NCI-H146 treated with DMSO at 0.1 percent for 48 hours (cell line): ENCODE measurements around the gene RTL9.
"Not testable (repeated sequence)": the region's sequence is repeated elsewhere in the genome, so short reads cannot be mapped to it uniquely, and the experiment has no call there.

Experiments used
- DNase-seq: peaks from one replicate; lab custom pipeline; 2025; ENCODE audit not compliant: unreplicated experiment; lab: John Stamatoyannopoulos, UW

RTL9 gene

DNA sequence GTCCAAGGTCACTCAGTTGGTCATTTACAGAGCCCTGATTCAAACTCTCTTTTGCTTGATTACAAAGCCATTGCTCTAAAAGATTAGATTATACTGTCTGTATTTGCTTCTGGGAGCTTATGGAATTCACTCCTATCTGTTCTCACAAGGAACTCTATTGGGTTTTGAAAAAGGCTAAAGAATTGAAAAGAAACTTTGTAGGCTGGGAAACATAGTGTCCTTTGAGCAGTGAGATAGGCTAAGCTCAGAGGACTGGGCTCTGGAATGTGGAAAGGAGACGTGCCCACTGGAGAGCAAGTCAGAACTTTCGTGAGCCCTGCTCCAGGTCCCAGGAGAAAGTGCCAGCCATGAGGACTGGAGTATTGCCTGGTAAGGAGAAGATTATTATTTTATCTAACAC lies at the start of gene RTL9:
RTL9 (plus strand) TSS at position 301 of the 400 bp plus-strand sequence. CDS start 91,770 bp downstream, outside the sequence.
- DNase-seq: no peak

DNA sequence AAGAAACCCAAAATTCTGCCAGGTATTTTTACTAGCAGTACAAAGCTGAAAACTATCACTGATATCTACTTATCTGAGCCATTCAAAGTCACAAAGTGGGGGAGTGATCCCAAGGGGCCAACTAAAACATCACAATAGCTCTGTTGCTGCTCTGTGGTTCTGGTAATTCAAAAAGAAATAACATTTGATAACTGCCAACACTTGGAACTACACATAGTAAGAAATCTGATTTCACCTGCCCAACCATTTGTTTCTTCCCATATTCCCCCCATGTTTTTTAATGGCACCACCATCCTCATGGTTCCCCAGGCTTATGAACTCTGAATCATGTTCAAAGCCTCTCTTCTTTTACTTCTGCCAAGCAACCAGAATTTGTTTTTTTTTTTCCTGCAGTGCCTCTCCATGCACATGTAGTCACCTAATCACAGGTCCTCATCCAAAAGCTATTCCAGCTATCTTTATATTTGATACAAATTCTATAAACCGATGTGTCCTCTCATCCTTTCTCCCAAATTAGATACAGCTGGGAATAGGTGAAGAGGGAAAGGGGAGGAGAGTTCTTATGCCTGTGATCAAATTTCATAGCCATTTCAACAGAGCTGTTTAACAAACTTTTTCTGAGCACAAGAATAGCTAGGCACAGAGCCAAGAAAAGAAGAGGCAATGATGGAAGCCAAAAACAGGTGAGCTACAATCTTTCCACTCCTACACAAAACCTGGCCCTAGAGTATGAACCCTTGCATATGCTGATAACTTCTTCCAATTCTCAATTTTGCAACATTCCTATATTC lies 48.5 kb upstream of the RTL9 start:
- DNase-seq: no peak

GRCh38 chrX:110310896-110311295 lies 47.8 kb upstream of the RTL9 start:
- DNase-seq: no peak

DNA sequence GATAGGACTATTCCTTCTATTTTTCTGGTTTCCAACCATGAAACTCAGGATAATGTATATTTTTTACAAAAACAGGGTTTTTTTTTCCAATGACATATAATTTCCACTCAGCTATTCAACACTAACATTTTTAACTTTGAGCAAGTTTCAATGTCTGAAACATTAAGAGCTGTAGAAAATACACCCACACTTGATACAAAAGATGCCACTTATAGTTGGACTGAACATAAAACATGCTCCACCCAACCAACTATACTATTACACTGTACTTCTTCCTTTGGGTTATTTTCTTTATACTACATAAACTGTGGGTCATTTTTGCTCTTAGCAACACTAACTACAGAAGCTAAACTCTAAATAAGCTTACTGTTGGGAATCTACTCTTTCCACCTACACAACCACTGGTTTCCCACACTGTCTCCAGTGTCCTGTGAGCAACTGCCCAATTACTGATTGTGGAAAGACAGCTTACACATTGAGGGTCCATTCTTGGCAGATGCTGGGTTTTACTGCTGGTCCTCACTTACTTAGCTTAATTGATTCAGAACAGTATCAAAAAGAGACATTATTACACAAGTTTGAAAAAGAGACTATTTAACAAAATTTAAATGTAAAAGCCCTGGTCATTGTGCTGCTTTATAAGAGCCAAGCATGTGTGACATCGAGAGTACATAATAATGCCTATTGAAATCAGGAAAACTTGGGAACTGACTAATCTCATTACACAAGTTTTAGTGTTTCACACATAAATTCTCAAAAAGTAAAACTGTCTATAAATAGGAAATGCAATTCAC lies 47.0 kb upstream of the RTL9 start:
- no peak for DNase-seq

- no peak for DNase-seq
These were observed 43.1 kb upstream of the RTL9 start for GRCh38 chrX:110315551-110315950.

DNA sequence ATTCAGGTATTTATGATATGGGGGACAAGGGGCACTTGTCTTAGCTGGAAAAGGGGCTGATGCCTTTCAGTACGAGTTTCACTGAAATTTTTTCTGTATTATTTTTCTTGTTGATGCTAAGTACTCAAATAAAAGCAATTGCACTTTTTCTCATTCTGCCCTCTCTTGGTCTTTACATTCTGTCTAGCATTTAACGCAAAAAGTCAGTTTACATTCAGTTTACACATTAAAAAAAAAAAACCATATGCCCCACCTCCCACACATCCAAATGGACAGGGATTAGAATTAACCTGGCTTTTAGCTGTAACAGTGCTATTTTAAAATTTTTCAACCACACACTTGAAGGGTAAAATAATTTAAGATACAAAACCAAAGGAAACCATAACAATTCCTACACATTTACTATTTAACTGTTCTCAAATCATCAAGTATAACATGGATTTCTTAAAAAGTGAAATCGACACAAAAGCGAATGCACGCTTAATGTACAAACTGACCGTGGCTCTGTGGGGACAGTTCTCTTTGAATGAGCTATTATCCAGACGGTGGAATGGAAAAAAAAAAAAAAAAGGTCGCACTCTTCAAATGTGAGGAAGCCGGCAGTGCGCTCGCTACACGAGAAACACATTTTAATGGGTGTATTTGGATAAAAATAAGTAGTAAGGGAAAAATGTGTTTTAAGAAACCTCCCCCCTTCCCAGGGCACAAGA lies 42.1 kb upstream of the RTL9 start:
- DNase-seq: no peak

- DNase-seq: no peak
These were observed 41.4 kb upstream of the RTL9 start for GRCh38 chrX:110317061-110317819.

DNA sequence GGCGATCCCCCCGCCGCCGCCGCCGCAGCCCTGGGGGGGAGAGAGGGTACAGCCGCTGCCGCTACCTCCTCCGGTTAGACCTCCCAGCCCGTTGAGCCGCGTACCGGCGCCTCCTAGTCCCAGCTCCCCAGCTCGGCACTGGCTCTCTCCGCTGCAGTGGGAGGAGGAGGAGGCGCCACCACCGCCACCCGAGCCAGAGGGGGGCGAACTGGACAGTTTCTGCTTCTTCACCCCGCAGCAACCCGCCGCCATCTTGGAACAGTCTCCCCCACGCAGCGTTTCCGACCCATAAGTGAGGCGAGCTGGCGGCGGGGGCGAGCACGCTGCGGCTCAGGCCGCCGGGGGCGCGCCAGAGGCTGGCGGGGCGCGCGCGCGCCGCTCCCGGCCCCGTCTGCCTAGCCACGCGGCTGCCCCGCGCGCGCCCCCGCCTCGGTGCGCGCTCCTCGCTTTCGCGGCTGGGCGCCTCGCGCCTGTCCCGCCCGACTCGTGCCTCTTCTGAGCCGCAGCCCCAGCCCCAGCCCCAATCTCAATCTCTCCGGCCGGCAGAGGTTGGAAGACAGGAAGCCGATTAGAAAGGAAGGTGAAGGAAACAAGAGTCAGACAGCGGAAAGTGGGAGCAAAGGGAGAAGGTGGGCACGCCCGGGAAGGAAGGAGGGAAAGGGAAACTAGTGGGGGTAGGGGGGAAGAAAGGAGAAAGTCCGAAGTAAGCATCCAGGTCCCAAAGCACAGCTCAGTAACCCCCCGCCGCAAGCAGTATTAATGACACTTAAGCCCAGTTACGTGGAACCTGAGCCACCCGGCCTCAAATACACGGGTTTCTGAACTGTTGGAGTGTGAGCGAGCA lies 40.6 kb upstream of the RTL9 start, which contains the start of gene AMMECR1:
AMMECR1 (minus strand) TSS at position 266 of the 844 bp plus-strand sequence; CDS start at position 252, 14 bp downstream.
- DNase-seq: peak; percentile 49

GRCh38 chrX:110318664-110318968 lies 40.0 kb upstream of the RTL9 start:
- DNase-seq: peak; percentile 35

DNA sequence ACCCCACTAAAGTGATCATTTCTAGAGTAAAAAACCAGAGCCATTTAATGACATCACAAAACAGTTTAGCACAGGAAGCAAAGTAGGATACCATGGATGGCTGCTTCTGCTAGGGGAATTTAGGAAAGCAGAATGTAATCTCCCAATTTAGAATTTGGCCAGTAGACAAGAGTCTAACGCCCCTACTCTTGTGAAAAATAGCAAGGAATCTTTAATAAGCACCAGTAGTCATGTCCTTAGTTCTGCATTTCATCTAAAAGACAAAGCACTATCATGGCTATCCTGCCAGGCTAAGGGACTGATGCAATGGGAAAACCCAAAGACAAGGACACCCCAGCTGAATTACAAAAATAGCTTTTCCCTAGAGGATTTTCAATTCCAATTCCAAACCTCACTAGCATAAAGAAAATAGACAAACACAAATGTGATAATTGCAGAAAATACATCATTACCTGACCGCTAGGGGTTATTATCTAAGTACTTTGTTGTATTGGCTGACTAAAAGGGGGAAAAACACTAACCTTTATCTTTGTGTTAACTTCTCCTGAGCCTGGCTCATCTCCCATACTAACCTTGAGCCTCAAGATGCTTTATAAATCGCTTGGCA lies 38.2 kb upstream of the RTL9 start:
- no peak for DNase-seq

DNA sequence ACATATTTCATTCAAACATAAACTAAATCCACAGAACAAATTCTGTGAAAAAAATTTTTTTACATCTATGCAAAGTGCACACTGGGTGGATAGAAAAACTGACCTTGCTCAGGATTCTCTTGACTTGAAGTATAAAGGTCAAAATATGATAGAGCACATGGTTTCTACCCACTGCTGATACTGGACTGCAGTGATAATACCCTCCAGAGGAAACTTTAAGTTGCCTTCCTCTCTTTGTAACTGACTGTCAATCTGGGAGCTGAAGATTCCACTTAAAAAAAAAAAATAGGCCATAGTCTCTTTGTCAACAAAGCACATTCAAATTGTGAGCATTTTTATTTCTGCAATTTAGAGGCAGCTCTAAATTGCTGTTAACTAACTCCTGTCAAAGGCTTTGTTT lies 37.6 kb upstream of the RTL9 start:
- no peak for DNase-seq

DNA sequence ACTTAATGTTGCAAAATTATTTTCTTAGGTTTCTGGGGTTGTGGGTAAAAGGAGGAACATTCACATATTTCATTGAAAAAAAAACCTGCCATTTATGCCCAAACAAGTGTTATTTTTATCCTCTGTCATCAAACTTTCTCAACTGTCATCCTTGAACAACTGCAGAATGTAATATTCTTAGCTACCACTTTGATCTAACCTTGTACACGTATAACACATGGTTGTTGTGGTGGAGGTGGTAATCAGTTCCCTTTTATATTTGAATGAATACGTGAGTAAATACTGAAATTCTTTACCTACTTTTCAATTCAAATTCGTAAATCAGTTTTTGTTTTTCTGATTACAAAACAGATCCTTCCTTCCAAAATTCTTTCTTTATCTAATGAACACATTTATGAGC lies 37.0 kb upstream of the RTL9 start:
- DNase-seq: no peak

- DNase-seq: no peak
These were observed 36.0 kb upstream of the RTL9 start for GRCh38 chrX:110322603-110323002.

DNA sequence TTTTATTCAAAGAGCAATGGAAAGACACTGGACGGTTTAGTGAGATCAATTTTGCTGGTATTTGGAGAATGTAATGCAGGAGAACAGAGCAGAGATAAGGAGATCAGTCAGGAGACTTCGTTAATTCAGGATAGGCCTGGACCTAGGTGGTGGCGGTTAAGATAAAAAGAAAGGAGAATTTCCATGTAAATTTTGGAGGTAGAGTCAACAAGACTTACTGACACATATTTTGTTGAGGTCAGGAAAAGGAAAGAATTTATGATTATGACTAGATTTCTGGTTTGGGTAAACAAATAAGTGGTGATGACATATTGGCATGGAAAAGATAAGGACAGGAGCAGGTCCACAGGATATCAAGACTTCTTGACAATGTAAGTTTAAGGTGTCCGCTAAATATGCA lies 31.9 kb upstream of the RTL9 start:
- no peak for DNase-seq

DNA sequence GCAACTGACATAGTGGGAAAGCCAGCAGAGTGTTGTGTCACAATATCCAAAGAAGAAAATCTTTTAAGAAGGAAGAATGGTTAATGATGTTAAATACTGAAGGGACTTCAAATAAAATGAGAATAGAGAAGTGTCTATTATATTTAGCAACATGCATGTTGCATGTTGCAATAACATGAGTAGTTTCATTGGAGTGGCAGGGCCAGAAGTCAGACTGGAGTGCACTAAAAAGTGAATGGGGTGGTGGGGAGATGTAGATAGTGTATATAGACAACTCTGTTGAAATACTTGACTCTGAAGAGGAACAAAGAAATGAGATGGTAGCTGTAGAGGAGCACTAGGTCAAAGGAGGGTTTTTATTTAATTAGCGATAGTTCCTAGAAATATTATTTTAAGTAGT lies 31.3 kb upstream of the RTL9 start:
- DNase-seq: no peak

DNA sequence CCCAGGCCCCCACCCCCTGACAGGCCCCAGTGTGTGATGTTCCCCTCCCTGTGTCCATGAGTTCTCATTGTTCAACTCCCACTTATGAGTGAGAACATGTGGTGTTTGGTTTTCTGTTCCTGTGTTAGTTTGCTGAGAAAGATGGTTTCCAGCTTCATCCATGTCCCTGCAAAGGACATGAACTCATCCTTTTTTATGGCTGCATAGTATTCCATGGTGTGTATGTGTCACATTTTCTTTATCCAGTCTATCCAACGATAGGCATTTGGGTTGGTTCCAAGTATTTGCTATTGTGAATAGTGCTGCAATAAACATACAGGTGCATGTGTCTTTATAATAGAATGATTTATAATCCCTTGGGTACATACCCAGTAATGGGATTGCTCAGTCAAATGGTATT lies 30.0 kb upstream of the RTL9 start:
- DNase-seq: not testable (repeated sequence)

- DNase-seq: no peak
These were observed 27.1 kb upstream of the RTL9 start for GRCh38 chrX:110331444-110332030.

DNA sequence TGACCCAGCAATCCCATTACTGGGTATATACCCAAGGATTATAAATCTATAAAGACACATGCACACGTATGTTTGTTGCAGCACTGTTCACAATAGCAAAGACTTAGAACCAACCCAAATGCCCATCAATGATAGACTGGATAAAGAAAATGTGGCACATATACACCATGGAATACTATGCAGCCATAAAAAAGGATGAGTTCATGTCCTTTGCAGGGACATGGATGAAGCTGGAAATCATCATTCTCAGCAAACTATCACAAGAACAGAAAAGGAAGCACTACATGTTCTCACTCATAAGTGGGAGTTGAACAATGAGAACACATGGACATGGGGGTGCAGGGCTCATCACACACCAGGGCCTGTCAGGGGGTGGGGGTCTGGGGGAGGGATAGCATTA lies 25.2 kb upstream of the RTL9 start:
- not testable (repeated sequence) for DNase-seq

- DNase-seq: no peak
These were observed 19.7 kb upstream of the RTL9 start for GRCh38 chrX:110338935-110339334.
